HG03196 (cell line): ENCODE measurements around the gene SMAD3.

ENCODE experiments used
- ATAC-seq: cut with Tn5 transposase; IDR thresholded peaks from one replicate; pipeline ENCODE4 v1.9.1; 2021; ENCODE audit not compliant: unreplicated experiment

The SMAD3 gene

DNA sequence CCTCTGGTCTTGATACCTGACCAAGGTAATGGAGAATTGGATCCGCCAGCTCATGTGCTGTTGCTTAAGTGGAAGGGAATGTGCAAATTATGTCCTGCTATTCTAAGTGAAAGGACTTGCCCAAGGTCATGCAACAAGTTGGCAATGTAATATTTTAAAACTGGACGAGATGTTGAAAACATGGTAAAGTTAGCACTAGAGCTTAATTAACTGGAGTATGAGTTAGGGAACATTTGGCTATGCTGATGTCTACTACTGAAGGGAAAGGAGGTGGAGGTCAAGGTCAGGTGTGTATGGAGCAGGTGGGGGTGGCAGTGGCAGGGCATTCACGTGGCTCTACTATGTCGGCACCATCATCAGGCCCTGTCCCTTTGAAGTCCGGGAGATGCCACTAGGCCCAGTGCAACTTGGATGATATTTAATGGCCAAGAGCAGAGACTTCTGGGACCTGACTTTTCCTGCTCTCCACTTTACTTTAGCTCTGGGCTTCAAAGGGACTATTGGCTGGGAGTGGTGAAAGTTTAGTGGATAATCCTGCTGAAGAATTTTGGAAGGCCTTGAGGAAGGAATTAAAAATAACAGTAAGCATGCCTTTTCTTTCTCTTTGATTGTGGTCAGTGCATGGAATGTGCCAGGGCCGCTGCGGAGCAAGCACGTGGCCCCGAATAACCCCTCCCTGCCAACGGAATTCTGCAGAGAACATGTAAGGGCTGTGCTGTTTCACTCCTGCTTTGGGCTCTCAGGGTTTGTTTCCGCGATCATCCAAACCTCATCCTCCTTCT lies 14.9 kb downstream of the SMAD3 start:
- no peak for ATAC-seq

GRCh38 chr15:67080900-67081431 lies 15.6 kb downstream of the SMAD3 start:
- peak; percentile 47 for ATAC-seq

GRCh38 chr15:67082007-67082536 lies 16.7 kb downstream of the SMAD3 start:
- ATAC-seq, result no peak

DNA sequence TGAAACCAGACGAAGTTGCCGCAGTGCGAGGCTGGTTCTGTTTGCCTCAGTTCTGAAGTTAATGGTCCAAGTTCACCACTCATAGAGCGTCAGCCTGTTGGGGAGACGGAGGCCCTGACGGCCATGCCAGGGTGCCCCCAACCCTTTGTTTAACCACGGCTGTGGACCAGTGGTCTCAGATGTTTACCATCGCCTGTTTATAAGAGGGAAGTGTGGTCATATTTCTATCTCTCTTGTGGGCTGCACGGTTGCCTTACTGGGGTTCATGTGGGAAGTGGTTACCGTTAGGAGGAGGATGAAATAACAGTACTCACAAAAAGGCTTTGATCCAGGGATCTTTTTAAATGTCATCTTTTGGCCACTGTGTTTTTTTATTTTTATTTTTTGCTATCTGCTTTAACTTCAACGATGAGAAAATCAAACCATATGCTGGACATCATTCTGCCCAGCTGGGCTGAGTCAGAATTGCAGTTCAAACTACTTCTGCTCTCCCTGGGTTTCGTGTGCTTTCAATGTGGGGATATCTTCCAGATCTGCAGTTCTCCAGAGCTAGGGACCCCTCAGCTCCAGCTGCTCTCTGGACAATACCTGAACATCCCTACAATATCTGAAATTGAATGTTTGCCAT lies 17.8 kb downstream of the SMAD3 start:
- no peak for ATAC-seq

GRCh38 chr15:67084561-67084960 lies 19.2 kb downstream of the SMAD3 start:
- no peak for ATAC-seq

DNA sequence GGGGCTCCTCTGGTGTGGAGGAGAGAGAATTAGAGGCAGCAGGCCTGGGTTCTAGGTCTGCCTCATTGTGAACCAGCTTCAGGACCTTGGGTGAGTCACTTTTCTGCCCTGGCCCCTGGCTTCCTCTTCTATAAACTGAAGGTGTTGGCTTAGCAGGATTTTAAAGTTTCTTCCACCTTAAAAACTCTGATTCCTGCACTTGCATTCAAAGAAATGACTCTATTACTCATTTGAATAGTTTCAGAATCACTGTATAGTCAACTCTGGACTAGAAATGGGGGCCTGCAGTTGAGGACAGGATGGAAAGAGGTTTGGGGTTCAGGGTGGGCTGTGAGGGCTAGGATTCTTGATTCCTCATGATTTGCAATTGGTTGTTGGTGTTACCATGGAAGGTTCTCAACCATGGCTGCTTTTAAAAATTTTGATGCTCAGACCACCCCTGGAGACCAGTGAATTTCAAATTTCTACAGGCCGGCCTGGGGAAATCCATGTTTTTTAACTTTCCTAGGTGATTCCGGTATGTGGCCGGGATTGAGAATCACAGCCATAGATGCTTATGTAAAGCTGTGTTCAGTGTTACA lies 19.9 kb downstream of the SMAD3 start:
- no peak for ATAC-seq

DNA sequence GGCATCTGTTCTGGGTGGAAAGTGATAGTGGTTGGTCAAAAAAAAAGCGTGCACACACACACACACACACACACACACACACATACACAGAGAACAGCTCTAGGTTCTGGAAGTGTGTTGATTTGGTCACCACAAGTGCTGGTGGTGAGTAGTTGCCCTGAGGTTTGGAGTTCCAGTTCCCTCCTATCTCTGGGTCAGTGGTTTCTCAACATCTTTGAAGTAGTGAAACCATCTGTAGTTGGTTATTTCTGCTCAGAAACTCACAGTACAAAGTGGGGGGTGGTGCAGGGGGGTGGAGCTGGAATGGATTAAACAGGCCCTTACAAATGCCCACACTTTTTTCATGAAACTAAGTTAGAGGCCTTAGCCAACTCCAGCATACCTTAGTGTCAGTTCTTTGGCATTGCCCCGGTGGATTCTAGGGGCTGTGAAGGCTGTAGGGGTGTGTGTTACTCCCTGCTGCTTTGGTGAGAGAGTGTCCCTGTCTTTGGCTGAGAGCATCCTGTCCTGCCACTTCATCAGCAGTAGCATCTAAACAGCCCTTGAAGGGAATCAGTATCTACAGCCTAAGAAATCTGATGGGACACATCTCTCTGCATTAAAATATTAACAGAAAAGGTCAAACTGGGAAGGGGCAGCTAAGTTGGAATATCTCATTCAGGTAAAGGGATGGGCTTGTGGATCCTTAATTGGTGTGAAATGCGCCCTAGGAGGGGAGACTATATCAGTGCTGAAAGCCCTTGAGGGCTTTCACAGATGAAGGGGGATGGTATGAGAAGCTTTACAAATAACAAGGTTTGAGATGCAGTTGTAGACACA lies 20.6 kb downstream of the SMAD3 start:
- peak; percentile 43 for ATAC-seq

GRCh38 chr15:67086637-67086914 lies 21.2 kb downstream of the SMAD3 start:
- no peak for ATAC-seq

GRCh38 chr15:67087507-67088172 lies 22.2 kb downstream of the SMAD3 start:
- no peak for ATAC-seq

GRCh38 chr15:67089217-67090193 lies 24.1 kb downstream of the SMAD3 start:
- ATAC-seq, result no peak

GRCh38 chr15:67090297-67091070 lies 25.1 kb downstream of the SMAD3 start:
- ATAC-seq, result no peak

- ATAC-seq, result peak; percentile 67
These were observed 25.9 kb downstream of the SMAD3 start for GRCh38 chr15:67091071-67091979.

DNA sequence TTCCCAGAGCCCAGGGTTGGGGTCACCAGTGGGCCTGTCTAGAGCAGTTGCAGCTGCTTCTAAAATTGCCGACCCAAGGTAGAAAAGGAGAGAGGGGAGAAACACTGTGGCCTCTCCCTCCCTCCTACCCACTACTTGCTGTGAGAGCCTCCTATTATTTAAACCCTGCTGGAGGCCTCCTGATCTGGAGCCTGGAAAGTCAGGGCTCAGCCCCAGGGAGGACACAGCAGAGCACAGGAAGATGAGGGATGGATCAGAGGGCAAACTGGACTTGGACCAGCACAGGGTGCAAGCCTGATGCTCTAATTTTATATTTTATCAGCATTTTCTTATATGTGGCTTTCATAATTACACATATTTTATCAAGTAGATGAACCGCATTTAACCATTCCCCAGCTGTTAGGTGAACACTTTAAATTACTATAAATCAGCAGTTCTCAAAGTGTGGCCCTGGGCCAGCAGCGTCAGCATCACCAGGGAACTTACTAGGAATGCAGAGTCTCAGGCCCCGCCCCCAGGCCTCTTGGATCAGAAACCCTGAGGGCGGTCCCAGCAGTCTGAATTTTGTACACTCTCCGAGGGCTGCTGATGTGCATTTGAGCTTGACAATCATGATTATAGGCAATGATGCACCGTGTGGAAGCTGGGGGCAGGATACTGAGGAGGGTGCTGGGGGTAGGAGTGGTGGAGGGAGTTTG lies 26.7 kb downstream of the SMAD3 start:
- ATAC-seq, result no peak

- no peak for ATAC-seq
These were observed 27.5 kb downstream of the SMAD3 start for GRCh38 chr15:67092752-67093503.

- peak; percentile 37 for ATAC-seq
These were observed 28.1 kb downstream of the SMAD3 start for GRCh38 chr15:67093504-67093862.
